GM21723 (cell line): ENCODE results near the gene FIZ1.
"Not testable (repeated sequence)": the region's sequence is repeated elsewhere in the genome, so short reads cannot be mapped to it uniquely, and the experiment has no call there.

Source experiments
- ATAC-seq: cut with Tn5 transposase; IDR thresholded peaks from one replicate; pipeline ENCODE4 v1.9.1; 2021; ENCODE audit warnings: mild to moderate bottlenecking, moderate library complexity; ENCODE audit not compliant: unreplicated experiment

FIZ1 gene

GRCh38 chr19:55578031-55578760 is 21.1 kb downstream of the FIZ1 start:
- ATAC-seq = no peak

GRCh38 chr19:55576746-55577145 is 22.6 kb downstream of the FIZ1 start:
- no peak for ATAC-seq

GRCh38 chr19:55573929-55574328 is 25.4 kb downstream of the FIZ1 start:
- ATAC-seq = not testable (repeated sequence)

GRCh38 chr19:55569477-55569876 is 29.8 kb downstream of the FIZ1 start:
- not testable (repeated sequence) for ATAC-seq

GRCh38 chr19:55567708-55568328 is 31.5 kb downstream of the FIZ1 start:
- ATAC-seq = no peak

- no peak for ATAC-seq
Measured at GRCh38 chr19:55566823-55567222, 32.5 kb downstream of the FIZ1 start.

GRCh38 chr19:55563261-55563690 is 36.0 kb downstream of the FIZ1 start:
- ATAC-seq = no peak

GRCh38 chr19:55559684-55560083 is 39.6 kb downstream of the FIZ1 start:
- ATAC-seq = no peak

- ATAC-seq = no peak
Measured at GRCh38 chr19:55554741-55555152, 44.6 kb downstream of the FIZ1 start.

- no peak for ATAC-seq
Measured at GRCh38 chr19:55554302-55554701, 45.0 kb downstream of the FIZ1 start.

GRCh38 chr19:55553217-55554182 is 45.8 kb downstream of the FIZ1 start:
- no peak for ATAC-seq

- ATAC-seq = no peak
Measured at GRCh38 chr19:55552620-55553019, 46.7 kb downstream of the FIZ1 start.

- ATAC-seq = no peak
Measured at GRCh38 chr19:55552206-55552605, 47.1 kb downstream of the FIZ1 start.

- no peak for ATAC-seq
Measured at GRCh38 chr19:55550321-55550650, 49.0 kb downstream of the FIZ1 start.

GRCh38 chr19:55549500-55550320 is 49.6 kb downstream of the FIZ1 start:
- no peak for ATAC-seq

GRCh38 chr19:55546822-55547614 is 52.3 kb downstream of the FIZ1 start:
- no peak for ATAC-seq

- ATAC-seq = no peak
Measured at GRCh38 chr19:55546011-55546410, 53.3 kb downstream of the FIZ1 start.

- ATAC-seq = no peak
Measured at GRCh38 chr19:55545443-55545842, 53.9 kb downstream of the FIZ1 start, which contains the start of gene SBK3. Gene SBK3 (minus strand): TSS chr19:55545543. CDS start chr19:55545543, 0 bp downstream.

GRCh38 chr19:55544776-55545439 is 54.4 kb downstream of the FIZ1 start:
- no peak for ATAC-seq
